HUDEP-2 (cell line): ENCODE results near the gene SLC6A12.
A peak's percentile ranks its signal among the peaks of the same experiment; 100 is the strongest.

ENCODE experiments used
- DNase-seq, 76 experiments: peaks; one replicate each; lab custom pipeline; 2025; ENCODE audit not compliant: unreplicated experiment in 76 of 76; lab: John Stamatoyannopoulos, UW

The SLC6A12 gene

DNA sequence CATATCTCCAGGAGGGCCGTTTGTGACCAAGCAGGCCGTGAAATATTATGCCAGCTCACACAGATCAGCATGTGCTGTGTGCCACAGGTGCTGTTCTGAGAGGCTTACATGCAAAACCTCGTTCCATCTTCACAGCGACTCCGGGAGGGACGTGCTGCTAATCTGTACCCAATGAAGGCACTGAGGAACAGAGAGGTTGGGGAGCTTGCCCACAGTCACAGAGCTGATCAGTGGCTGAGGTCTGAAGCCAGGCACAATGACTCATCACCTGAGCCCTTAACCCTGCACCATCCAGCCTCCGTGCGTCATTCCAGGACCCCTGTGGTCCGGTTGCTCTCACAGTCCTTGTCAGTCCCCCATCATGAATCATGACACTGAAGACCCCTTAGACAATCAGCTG, 66.7 kb downstream of the SLC6A12 start:
- no peak for DNase-seq

- no peak for DNase-seq
Measured at GRCh38 chr12:145369-145960, 68.5 kb downstream of the SLC6A12 start.

DNA sequence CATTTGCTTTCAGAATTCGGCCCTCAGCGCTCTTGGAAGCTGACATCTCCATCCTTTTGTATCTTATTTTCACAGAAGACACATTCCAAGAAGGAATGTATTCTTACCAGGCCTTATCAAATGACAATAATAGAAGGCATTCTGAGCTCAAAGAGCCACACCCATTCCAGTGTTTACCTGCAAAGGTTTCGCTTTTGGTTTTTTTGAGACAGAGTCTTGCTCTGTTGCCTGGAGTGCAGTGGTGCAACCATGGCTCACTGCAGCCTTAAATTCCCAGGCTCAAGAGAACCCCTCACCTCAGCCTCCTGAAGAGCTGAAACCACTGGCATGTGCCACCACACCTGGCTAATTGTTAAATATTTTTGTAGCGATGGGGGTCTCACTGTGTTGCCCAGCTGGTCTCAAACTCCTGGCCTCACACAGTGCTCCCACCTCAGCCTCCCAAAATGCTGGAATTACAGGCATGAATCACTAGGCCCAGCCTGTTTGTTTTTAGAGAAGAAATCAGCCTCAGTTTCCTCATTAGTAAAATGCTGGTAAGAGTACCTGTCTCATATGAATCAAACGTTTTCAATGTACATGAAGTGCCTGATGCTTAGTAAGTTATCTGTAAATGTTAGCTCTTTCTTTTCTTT, 69.2 kb downstream of the SLC6A12 start:
- no peak for DNase-seq

GRCh38 chr12:143964-144649, 69.8 kb downstream of the SLC6A12 start:
- peak in 43 of 76 experiments; percentile 6 to 51 (median 24) for DNase-seq

DNA sequence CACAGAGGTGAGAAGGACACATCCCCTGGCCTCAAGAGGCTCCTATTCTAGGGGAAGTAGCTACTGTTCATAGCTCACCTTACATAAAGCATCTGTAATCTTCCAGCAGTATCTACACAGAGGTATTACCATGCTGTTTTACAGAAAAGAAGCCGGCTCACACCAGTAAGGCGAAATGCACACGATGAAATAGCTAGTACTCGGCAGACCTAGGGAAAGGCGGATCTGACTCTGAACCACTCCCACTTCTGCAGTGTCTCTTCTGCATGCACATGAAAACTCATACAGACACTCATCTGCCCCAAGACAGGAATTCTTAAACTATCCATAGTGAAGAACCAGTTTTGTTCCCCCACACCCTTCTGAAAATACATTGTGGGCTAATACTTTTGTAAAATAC, 73.8 kb downstream of the SLC6A12 start:
- no peak for DNase-seq
